UCSD-AML1 (cell line): ENCODE measurements around the gene SORCS2.
A peak's percentile ranks its signal among the peaks of the same experiment; 100 is the strongest.

ENCODE experiments used
- DNase-seq: peaks from one replicate; lab custom pipeline; 2025; ENCODE audit not compliant: unreplicated experiment; lab: John Stamatoyannopoulos, UW

The SORCS2 gene

DNA sequence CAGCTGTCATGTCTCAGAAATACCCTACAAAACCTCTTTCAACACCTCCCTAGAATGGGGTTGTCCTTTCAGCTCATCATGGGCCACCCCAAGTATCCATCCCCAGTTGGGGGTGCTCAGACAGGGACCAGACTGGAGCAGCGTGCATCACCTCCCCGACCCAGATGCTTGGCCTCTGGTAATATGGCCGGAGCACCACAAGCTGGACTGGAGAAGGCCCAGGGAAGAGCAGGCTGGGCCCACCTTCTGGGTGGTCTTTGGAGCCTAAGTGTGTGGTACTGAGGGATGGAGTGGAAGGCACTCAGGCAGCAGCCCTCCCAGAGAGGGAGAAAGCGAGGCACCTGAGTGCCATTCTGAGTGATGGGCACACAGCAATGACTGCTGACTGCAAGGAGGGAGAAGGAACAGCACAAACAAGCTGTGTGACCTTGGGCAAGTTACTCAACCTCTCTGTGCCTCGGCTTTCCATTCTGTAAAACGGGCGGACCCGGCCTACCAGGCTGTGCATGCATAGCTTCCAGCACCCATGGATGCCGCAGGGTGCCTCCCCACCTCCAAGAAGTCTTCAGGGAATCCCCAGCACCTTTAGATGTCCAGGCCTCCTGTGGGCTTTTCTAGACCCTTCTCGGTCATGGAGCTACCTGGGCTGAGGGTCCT lies 519.1 kb downstream of the SORCS2 start:
- no peak for DNase-seq

- no peak for DNase-seq
Observed at GRCh38 chr4:7712021-7712671, 519.8 kb downstream of the SORCS2 start.

- DNase-seq = no peak
Observed at GRCh38 chr4:7713757-7714156, 521.4 kb downstream of the SORCS2 start.

- no peak for DNase-seq
Observed at GRCh38 chr4:7714176-7714575, 521.8 kb downstream of the SORCS2 start.

- DNase-seq = no peak
Observed at GRCh38 chr4:7714738-7715137, 522.4 kb downstream of the SORCS2 start.

- no peak for DNase-seq
Observed at GRCh38 chr4:7715271-7716009, 523.1 kb downstream of the SORCS2 start.

DNA sequence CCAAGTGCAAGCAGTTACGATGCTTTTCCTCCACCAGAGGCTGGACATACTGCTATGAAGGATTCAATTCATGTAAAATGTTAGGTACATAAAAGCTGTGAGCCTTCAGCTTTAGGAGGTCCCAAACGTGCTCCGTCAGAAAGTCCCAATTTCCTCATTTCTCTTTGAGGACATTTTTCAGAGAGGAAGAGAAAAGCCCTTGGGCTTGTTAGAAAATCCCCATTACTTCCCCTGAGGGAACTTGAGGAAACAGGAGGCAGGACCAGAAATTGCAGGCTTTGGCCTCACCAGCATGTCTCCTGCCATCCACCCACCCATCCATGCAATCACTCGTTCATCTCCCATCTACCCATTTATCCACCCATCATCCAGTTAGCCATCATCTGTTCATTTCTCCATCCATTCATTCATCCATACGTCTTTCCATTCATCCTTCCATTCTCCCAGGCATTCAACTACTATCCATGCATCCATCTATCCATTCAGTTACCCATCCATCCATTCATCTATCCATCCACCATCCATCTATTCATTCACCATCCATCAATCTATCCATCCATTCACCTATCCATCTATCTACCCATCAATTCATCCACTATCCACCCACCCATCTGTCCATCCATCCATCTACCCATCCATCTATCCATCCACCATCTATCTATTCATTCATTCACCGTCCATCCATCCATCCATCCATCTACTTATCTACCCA lies 523.8 kb downstream of the SORCS2 start:
- DNase-seq = no peak

DNA sequence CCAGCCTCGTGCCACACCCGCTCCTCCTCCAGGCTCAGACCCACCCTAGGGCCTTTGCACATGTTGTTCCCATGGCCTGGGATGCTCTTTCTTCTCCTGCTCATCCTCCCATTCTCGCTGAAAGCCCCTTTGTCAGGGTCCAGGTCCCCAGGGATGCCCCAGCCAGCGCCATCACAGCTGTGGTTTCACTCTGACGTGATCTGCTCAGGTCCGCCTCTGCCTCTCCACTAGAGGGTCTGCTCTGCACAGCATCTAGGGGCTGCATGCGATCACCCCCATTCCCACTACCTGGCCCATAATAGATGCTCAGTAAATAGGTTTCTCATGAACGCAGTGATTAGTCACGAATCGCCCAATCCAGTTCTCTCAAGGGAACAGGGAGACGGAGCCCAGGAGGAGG lies 524.8 kb downstream of the SORCS2 start:
- no peak for DNase-seq

DNA sequence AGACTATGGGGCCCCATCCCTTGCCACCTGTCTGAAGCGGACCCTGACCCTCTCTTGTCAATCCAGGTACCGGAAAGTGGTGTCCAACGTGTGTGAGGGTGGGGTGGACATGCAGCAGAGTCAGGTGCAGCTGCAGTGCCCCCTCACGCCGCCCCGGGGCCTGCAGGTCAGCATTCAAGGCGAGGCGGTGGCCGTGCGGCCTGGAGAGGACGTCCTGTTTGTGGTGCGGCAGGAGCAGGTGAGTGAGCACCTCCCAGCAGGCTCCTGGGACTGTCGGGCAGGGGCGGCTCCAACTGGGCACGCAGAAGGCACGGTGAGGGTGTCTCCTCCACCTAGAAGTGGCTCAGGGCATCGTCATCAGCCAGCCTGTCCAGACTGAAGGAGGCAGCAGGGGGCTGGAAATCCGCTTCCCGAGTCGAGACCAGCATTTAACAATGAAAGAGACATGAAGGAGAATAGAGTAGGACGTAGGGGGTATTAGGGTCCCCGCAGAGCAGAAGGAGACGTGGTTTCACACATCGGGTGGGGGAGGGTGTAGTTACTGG lies 525.7 kb downstream of the SORCS2 start:
- DNase-seq = no peak

DNA sequence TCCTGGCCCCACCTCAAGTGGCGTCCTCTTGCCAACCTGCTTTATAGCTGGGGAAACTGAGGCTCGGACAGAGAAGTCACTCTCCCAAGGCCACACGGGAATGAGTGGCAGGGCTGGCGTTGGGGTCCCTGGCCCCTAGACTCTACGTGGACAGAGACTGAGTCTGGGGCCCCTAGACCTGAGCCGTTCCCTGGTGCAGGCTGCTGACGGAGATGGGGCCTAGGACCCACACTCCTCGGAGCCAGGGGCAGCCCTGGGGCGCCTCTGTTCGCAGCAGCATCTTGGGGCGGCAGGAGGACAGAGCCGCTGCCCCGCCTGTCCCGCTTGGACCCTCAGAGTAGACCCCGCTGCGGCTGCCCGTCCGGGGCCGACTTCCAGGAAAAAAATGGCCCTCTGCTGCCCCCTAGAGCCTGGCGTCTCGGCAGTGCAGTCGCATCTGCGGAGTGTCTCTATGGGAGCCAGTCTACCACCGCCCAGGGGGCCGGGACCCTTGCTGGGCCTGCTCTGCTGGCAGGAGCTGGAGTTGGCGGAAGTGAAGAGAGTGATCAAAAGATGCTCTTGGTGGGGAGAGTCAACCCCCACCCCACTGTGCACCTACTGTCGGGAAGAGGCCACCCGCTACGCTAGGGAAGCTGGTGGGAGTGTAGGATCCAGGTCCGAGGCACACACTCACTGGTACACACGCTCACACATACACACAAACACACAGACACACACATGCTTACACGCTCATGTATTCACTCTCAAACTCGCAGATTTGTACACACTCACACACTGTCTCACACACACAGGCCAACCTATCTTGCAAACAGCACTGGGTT lies 527.2 kb downstream of the SORCS2 start:
- DNase-seq = peak; percentile 60

GRCh38 chr4:7721984-7722551 lies 529.7 kb downstream of the SORCS2 start:
- no peak for DNase-seq

GRCh38 chr4:7722766-7723387 lies 530.5 kb downstream of the SORCS2 start:
- DNase-seq = peak; percentile 44

DNA sequence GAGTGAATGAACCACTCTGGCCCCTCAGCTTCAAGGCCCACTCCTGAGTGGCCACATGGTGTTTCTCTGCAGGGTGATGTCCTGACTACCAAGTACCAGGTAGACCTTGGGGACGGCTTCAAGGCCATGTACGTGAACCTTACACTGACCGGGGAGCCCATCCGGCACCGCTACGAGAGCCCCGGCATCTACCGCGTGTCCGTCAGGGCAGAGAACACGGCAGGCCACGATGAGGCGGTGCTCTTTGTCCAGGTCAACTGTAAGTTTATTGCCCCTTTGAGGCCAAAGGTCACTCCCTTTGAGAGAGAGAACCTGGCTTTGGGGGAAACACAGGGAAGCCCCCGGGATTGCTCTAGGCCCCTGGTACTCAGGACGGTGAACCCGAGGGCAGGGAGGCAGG lies 531.3 kb downstream of the SORCS2 start:
- DNase-seq = no peak

- DNase-seq = no peak
Observed at GRCh38 chr4:7725951-7726350, 533.6 kb downstream of the SORCS2 start.

DNA sequence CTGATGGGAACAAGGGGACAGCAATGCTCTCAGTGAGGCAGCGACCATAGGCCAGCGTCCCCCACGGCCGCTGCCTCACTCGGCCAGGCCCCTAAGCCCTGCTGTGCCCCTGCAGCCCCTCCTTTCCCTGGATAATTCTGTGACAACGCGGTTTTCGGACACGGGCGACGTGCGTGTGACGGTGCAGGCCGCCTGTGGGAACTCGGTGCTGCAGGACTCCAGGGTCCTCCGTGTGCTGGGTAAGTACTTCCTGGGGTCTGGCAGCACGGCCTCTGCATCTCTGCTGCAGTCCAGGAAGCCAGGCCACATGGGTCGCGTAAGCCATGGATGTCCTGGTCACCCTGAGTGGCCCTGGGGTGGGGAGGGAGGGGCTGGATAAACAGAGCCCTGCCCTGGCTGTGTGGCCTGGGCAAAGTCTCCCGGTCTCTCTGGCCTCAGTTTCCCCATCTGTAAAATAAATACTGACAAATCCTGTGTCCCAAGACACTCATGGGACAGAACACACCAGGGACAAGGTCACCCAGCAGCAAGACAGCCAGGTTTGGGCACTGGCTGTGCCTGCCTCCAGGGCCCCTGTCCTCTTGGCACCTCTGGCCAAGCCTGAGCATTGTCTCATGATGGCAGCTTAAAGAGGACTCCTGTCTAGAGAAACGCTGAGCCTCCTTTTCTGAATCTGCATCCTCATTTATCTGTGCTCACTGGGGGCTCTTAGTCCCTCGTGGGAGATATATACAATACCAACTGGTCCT lies 534.5 kb downstream of the SORCS2 start:
- no peak for DNase-seq

DNA sequence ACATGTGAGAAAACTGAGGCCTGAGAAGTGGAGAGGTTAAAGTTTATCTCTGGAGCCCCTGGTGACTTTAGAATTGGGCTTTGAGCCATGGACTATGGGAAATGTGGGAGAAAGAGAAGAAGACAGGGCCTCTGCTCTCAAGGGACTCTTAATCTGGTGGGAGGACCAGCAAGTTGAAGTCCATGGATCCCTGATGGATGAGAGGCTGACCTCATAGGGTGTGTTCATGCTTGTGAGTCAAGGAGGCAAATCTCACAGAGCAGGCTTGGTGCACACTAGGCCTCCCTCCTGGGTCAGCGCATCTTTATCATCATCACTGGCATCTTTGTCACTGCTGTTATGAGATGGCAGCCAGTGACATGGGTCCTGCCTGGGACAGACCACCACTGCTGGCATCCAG lies 535.4 kb downstream of the SORCS2 start:
- no peak for DNase-seq

DNA sequence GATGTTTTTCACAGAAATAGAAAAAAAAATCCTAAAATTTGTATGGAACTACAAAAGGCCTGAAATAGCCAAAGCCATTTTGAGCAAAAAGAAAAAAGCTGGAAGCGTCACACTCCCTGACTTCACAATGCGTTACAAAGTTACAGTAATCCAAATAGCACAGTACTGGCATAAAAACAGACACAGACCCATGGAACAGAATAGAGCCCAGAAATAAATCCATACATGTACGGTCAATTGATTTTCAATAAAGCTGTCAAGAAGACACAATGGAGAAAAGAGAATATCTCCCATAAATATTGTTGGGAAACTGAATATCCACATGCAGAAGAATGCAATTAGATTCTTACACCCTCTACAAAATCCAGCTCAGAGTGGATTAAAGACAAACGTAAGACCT lies 539.1 kb downstream of the SORCS2 start:
- DNase-seq = no peak

DNA sequence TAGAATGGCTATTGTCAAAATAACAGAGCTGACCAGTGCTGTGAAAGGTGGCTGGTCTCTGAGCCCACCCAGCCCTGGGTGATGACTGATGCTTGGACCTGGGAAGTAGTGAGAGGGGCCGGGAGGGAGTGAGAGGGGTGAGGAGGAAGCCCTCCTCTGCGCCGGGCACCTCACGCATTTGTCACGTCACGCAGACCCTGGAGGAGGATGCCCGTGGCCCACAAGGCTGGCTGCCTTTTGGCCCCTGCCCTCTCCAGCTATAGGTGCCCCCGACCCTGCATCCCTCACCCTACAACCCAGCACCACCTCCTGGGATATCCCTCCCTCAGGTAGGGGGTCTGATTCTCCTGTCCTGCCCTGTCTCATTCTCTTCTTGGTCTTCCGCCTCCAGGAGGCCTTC lies 539.9 kb downstream of the SORCS2 start:
- DNase-seq = no peak

GRCh38 chr4:7733201-7733600 lies 540.9 kb downstream of the SORCS2 start:
- DNase-seq = no peak
